Measurements from ENCODE around the gene ITGAE.
A peak's percentile ranks its signal among the peaks of the same experiment; 100 is the strongest.

Gene ITGAE

DNA sequence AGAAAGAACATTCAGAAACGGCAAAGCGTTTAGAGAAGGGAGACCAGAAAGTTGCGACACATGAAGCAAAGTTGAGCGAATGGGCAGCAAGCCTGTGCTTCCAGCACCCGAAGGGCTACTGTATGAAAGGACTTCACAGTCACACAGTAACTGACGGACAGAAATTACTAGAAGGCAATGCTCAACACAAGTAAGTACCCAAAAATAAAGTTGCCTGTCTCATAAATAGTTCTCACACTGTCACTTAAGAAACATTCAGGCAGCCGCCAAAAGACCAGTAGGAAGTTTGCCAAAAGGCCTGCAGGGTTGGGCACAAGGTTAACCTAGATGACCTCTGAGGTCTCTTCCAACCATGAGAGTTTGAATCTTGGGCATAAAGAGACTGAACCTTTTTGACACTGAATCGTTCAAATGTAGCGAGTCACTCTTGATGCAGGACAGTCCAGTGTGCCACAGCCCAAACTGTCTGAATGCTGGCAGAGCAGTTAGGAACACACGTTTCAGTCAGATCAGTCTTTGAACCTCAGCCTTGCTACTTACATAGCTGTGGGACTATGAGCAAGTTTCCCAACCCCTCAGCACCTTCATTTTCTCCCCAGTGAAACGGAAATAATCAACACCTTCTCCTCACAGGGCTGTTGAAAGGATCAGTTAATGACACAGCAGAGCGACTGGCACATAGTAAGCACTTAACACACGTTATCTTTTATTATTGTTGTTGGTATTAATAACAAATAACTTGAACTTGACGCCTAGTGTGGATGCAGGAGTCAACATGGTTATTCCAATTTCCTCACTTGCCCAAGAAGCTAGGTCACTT lies 34.6 kb upstream of the ITGAE start:
- Histone ChIP-seq H3K36me3 (peaks cover 66% of the 10 kb centered on the region), H3K27me3 (ENCODE audit: insufficient read depth, low read depth, severe bottlenecking) (no peaks in the 10 kb centered on the region), H3K4me3 (ENCODE audit: low read depth, low read length) (no peak overlapping the region), H3K27ac (no peak overlapping the region; the same call in 1 of the 2 replicates), H3K9me3 (ENCODE audit: severe bottlenecking) (no peaks in the 10 kb centered on the region)
- no peak for DNase-seq
- TF ChIP-seq, protein P1, sequence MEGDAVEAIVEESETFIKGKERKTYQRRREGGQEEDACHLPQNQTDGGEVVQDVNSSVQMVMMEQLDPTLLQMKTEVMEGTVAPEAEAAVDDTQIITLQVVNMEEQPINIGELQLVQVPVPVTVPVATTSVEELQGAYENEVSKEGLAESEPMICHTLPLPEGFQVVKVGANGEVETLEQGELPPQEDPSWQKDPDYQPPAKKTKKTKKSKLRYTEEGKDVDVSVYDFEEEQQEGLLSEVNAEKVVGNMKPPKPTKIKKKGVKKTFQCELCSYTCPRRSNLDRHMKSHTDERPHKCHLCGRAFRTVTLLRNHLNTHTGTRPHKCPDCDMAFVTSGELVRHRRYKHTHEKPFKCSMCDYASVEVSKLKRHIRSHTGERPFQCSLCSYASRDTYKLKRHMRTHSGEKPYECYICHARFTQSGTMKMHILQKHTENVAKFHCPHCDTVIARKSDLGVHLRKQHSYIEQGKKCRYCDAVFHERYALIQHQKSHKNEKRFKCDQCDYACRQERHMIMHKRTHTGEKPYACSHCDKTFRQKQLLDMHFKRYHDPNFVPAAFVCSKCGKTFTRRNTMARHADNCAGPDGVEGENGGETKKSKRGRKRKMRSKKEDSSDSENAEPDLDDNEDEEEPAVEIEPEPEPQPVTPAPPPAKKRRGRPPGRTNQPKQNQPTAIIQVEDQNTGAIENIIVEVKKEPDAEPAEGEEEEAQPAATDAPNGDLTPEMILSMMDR (IDR thresholded peaks at IDR 0.05; ENCODE audit: low read depth, low read length): no peak

DNA sequence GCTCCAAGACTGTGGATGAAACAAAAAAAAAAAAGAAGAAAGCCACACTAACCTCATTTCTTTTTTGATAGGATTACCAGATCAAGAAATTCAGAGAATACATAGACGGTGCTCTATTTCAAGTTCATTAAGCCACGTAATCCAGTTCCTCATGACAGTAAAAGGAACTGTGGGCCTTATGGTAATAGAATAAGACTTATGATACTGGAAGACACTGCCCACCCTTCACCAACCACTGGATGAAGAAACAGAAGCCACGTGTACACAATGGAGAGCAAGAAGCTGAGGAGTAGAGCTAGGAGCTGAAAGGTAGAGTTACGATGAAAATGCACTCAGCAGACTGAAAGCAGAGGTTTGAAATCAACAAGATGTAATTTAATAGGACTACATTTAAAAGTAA lies 33.8 kb upstream of the ITGAE start:
- TF ChIP-seq, protein P1 (IDR thresholded peaks at IDR 0.05; ENCODE audit: low read depth, low read length): no peak
- peaks cover 64% of the 10 kb centered on the region for H3K36me3 ChIP-seq
- H3K4me3 ChIP-seq (ENCODE audit: low read depth, low read length): no peak overlapping the region
- H3K9me3 ChIP-seq (ENCODE audit: severe bottlenecking): no peaks in the 10 kb centered on the region
- H3K27me3 ChIP-seq (ENCODE audit: insufficient read depth, low read depth, severe bottlenecking): no peaks in the 10 kb centered on the region
- no peak for DNase-seq
- no peak overlapping the region; the same call in 1 of the 2 replicates for H3K27ac ChIP-seq

DNA sequence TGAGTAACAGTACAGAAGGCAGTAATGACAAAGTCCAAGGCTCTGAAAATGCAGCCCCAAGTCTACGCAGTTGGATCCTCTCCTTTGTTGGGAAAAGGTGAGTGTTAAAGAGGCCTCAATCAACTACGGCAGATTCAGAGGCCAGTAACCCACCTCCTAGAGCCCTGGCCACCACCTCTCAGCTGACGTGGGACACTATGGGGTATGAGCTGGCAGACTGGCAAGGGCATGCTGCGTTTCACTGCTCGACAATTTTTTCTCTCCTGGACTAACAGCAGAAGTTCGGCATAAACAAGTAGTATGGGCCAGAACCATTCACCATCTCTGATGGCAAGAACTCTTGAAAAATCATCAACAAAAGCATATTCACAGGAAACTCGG lies 27.9 kb upstream of the ITGAE start:
- Histone ChIP-seq H3K4me3 (ENCODE audit: low read depth, low read length) (no peak overlapping the region), H3K9me3 (ENCODE audit: severe bottlenecking) (no peaks in the 10 kb centered on the region), H3K27ac (no peak overlapping the region), H3K27me3 (ENCODE audit: insufficient read depth, low read depth, severe bottlenecking) (no peaks in the 10 kb centered on the region), H3K36me3 (peaks cover 71% of the 10 kb centered on the region)
- DNase-seq: no peak
- TF ChIP-seq, protein P1 (IDR thresholded peaks at IDR 0.05; ENCODE audit: low read depth, low read length): no peak

DNA sequence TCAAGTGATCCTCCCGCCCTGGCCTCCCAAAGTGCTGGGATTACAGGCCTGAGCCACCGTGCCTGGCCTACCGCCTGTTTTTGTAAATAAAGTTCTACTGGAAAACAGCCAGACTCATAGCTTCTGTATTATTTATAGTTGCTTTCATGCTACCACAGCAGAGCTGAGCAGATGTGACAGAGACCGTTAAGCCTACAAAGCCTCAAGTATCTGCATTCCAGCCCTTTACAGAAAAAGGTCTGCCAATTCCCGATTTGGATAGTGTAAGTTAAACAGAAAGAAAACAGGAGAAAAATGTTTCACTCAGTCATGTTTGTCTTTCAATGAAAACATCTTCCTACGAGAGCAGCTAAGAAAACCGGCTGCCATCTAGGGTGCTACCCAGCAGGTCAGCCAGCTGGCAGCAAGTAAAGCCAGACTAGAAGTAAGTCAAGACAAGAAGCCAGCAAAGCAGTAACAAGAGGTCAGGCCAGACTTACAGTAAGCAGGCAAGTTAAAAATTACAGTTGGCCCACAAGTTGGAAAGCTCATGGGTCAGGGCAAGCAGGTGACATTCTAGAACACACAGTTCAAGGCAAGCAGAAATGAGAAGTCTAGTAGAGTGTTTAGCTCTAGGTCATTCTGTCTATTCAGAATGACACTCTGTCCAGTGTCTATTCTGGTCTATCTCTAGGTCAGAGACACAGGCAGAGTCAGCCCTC lies 27.3 kb upstream of the ITGAE start:
- TF ChIP-seq, protein P1 (IDR thresholded peaks at IDR 0.05; ENCODE audit: low read depth, low read length): no peak
- no peak for DNase-seq
- no peaks in the 10 kb centered on the region for H3K9me3 ChIP-seq (ENCODE audit: severe bottlenecking)
- H3K4me3 ChIP-seq (ENCODE audit: low read depth, low read length): no peak overlapping the region
- H3K27me3 ChIP-seq (ENCODE audit: insufficient read depth, low read depth, severe bottlenecking): no peaks in the 10 kb centered on the region
- H3K36me3 ChIP-seq: peaks cover 71% of the 10 kb centered on the region
- no peak overlapping the region for H3K27ac ChIP-seq

DNA sequence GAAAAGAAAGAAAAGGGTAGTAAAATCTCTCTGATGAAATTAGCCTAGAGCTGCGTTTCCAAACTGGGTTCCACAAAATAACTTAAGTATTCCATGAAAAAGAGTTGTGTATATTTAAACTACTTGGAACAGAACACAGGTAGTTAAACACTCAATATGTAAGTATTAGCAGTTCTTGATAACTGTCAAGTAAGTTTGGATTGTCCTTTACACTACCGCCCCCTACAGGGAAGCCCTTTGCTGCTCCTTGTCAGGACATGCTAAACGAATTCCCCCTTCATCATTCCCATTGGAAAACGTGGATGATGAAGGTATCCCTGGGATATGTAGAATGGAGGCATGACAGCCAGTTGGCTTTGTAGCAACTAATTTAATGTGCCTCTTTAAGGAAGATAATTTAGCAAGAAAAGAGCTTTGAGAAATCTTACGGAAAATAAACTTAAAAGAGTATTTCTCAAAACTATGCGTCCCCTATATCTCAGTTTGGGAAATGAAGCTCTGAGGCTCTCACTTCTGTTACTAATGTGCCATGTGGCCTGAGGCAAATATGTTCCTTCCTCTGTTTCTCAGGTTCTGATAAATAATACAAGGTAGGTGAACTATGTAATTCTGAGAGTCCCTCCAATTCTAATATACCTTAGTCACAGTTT lies 26.3 kb upstream of the ITGAE start:
- DNase-seq: peak; percentile 78
- Histone ChIP-seq H3K9me3 (ENCODE audit: severe bottlenecking) (no peaks in the 10 kb centered on the region), H3K36me3 (peaks cover 76% of the 10 kb centered on the region), H3K27ac (no peak overlapping the region), H3K27me3 (ENCODE audit: insufficient read depth, low read depth, severe bottlenecking) (no peaks in the 10 kb centered on the region), H3K4me3 (ENCODE audit: low read depth, low read length) (no peak overlapping the region)
- TF ChIP-seq, protein P1 (IDR thresholded peaks at IDR 0.05; ENCODE audit: low read depth, low read length): peak; percentile 75
